ENCODE measurements around the gene EVX2.

GRCh38 chr2:176093898-176094249 lies 10.1 kb upstream of the EVX2 start:
- TF ChIP-seq CTCF (IDR thresholded peaks at IDR 0.05) (no peak), EZH2 (IDR thresholded peaks at IDR 0.05; ENCODE audit: borderline replicate concordance, insufficient read depth, low read depth, low read length, poor library complexity, severe bottlenecking) (no peak)
